ENCODE data around the gene ZNF536. TPM values are rescaled to one million over a fixed set of nuclear protein-coding genes. Genes with fewer than 3 reads are reported as not detected.

Gene ZNF536
- total RNA-seq, 1 experiment from 2014 or later, result not detected

DNA sequence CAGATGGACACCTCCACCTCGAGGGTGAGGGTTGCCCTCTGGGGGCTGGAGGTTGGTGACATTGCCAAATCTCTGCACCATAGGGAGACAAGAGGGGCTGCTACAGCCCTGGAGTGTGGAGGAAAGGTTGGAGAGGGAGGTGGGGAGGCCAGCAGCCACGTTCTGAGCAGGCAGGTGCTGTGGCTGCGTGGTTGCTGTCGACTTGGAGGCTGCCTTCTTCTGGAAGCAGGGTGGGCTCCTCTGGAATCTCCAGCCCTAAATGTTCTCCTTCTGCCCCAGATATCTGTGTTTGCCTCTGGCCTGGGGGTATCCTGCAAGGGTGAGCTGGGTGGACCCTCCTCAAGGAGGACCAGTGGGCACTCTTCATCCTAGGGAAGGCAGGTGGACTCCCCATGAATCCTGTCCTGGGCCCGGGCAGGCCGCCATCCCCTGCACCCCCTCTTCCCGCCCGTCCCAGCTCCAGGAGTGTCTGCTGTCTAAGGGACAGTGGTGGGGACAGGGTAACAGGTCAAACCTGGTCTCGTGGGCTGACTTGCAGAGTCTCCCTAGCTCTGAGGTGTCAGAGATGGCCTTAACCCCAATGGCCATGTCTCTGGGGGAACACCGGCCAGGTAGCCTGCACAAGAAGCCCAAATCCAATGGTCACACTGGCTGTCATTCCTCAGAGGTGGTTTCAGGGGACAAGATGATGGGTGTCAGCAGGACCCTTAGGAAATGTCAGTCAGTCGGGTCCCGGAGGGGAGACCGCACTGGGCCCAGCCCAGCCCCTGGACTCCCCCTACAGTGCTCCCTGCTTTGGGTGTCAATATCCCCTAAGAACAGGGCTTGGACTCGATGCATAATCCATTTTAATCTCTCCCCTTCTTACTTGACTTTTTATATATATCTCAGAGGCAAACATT is 32.3 kb upstream of the ZNF536 start:
- Histone ChIP-seq H4K20me1 (ENCODE audit: control insufficient read depth, insufficient read depth, insufficient read length) (no peaks in the 10 kb centered on the region), H3K79me1 (ENCODE audit: insufficient read depth, low read depth, low read length, poor library complexity, severe bottlenecking) (no peaks in the 10 kb centered on the region), H2AFZ (ENCODE audit: low read length) (no peak overlapping the region), H2AK5ac (ENCODE audit: insufficient read length, low read length) (no peak overlapping the region), H2BK20ac (ENCODE audit: low read depth, low read length, poor library complexity, severe bottlenecking) (no peak overlapping the region), H3K18ac (ENCODE audit: insufficient read length, low read depth, low read length) (no peak overlapping the region), H3K9me3 (ENCODE audit: control insufficient read depth, low read depth, low read length) (no peaks in the 10 kb centered on the region), H3K27me3 (ENCODE audit: insufficient read depth, low read length) (no peaks in the 10 kb centered on the region), H4K8ac (replicated peaks; ENCODE audit: insufficient read length, low read depth, low read length) (no peak overlapping the region), H2BK5ac (ENCODE audit: insufficient read length, low read length) (no peak overlapping the region), H3K23me2 (ENCODE audit: insufficient read length, low read depth, low read length, poor library complexity, severe bottlenecking) (no peaks in the 10 kb centered on the region), H2BK15ac (ENCODE audit: low read depth, low read length) (no peak overlapping the region), H2BK12ac (ENCODE audit: insufficient read length, low read depth, low read length) (no peak overlapping the region), H4K91ac (ENCODE audit: insufficient read length, low read depth, low read length) (no peak overlapping the region), H4K5ac (ENCODE audit: insufficient read length, low read depth, low read length) (no peak overlapping the region), H3K4me2 (ENCODE audit: insufficient read depth, insufficient read length, low read length) (no peak overlapping the region), H3K4ac (ENCODE audit: low read depth, low read length) (no peak overlapping the region), H3K9ac (ENCODE audit: extremely low read depth, insufficient read length, low read length) (no peak overlapping the region), H3K27ac (ENCODE audit: insufficient read length, low read depth, low read length) (no peak overlapping the region), H3K56ac (ENCODE audit: insufficient read length, low read depth, low read length) (no peak overlapping the region), H3K14ac (ENCODE audit: insufficient read depth, low read length) (no peak overlapping the region), H3T11ph (ENCODE audit: low read length) (no peak overlapping the region), H3K79me2 (ENCODE audit: insufficient read depth, low read length) (no peaks in the 10 kb centered on the region), H3K23ac (ENCODE audit: insufficient read length, low read depth, low read length) (no peak overlapping the region), H2BK120ac (ENCODE audit: low read depth, low read length, poor library complexity, severe bottlenecking) (no peak overlapping the region), H3K4me1 (ENCODE audit: insufficient read depth, low read length) (no peaks in the 10 kb centered on the region)
- H3K27ac Mint-ChIP-seq, result no peak overlapping the region
- no peak overlapping the region for H3K4me3 Mint-ChIP-seq
- H3K9me3 Mint-ChIP-seq, result no peaks in the 10 kb centered on the region
- H3K27me3 Mint-ChIP-seq (ENCODE audit: low read depth), result peaks cover 4% of the 10 kb centered on the region; the same call in 1 of the 2 replicates
- H3K4me1 Mint-ChIP-seq, result no peaks in the 10 kb centered on the region
- no peak for DNase-seq
- whole genome bisulfite sequencing (ENCODE audit: extremely low coverage, insufficient read length, low lambda C conversion rate), result no CpG with 5 or more reads among the region's 14 CpGs
- TF ChIP-seq, protein P1, sequence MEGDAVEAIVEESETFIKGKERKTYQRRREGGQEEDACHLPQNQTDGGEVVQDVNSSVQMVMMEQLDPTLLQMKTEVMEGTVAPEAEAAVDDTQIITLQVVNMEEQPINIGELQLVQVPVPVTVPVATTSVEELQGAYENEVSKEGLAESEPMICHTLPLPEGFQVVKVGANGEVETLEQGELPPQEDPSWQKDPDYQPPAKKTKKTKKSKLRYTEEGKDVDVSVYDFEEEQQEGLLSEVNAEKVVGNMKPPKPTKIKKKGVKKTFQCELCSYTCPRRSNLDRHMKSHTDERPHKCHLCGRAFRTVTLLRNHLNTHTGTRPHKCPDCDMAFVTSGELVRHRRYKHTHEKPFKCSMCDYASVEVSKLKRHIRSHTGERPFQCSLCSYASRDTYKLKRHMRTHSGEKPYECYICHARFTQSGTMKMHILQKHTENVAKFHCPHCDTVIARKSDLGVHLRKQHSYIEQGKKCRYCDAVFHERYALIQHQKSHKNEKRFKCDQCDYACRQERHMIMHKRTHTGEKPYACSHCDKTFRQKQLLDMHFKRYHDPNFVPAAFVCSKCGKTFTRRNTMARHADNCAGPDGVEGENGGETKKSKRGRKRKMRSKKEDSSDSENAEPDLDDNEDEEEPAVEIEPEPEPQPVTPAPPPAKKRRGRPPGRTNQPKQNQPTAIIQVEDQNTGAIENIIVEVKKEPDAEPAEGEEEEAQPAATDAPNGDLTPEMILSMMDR (conservative IDR thresholded peaks at IDR 0.05), result no peak
- no peaks in the 10 kb centered on the region for H3K36me3 Mint-ChIP-seq (ENCODE audit: insufficient read depth in 1 of 3, low read depth in 3 of 3)

All from H9 (cell line).